Nephron progenitor cell (in vitro differentiated cells): ENCODE results near the gene CTNNA3.

Experiments used
- DNase-seq: peaks from one replicate; pipeline ENCODE4 v3.0.0; 2021
- H3K27ac Mint-ChIP-seq: 2 replicates; pipeline ENCODE4 v1.8.0; 2021; ENCODE audit warnings: mild to moderate bottlenecking, moderate library complexity, mixed read lengths
- H3K27me3 Mint-ChIP-seq: 2 replicates; pipeline ENCODE4 v1.8.0; 2021; ENCODE audit warnings: mild to moderate bottlenecking, low read depth, mixed read lengths; ENCODE audit not compliant: poor library complexity
- H3K36me3 Mint-ChIP-seq: 2 replicates; pipeline ENCODE4 v1.8.0; 2021; ENCODE audit warnings: low read depth, mixed read lengths
- H3K4me1 Mint-ChIP-seq: 2 replicates; pipeline ENCODE4 v1.8.0; 2021; ENCODE audit warnings: mixed read lengths
- H3K4me3 Mint-ChIP-seq: 2 replicates; pipeline ENCODE4 v1.8.0; 2021; ENCODE audit warnings: mild to moderate bottlenecking, moderate library complexity, mixed read lengths
- H3K9me3 Mint-ChIP-seq: 2 replicates; pipeline ENCODE4 v1.8.0; 2021; ENCODE audit warnings: mild to moderate bottlenecking, moderate library complexity, mixed read lengths
- TF ChIP-seq, protein P1 (sequence below): fragments of 200-600 bp; sonication (generic); IDR thresholded peaks from 2 replicates; pipeline ENCODE4 v1.5.0; 2021; ENCODE audit warnings: antibody characterized with exemption

CTNNA3 gene

GRCh38 chr10:66762218-66762729, 933.7 kb downstream of the CTNNA3 start:
- no peak overlapping the region for H3K4me3 Mint-ChIP-seq
- H3K36me3 Mint-ChIP-seq: no peaks in the 10 kb centered on the region
- DNase-seq: no peak
- H3K9me3 Mint-ChIP-seq: no peaks in the 10 kb centered on the region
- no peak overlapping the region for H3K27ac Mint-ChIP-seq
- H3K27me3 Mint-ChIP-seq: no peaks in the 10 kb centered on the region
- H3K4me1 Mint-ChIP-seq: no peaks in the 10 kb centered on the region
- TF ChIP-seq, protein P1, sequence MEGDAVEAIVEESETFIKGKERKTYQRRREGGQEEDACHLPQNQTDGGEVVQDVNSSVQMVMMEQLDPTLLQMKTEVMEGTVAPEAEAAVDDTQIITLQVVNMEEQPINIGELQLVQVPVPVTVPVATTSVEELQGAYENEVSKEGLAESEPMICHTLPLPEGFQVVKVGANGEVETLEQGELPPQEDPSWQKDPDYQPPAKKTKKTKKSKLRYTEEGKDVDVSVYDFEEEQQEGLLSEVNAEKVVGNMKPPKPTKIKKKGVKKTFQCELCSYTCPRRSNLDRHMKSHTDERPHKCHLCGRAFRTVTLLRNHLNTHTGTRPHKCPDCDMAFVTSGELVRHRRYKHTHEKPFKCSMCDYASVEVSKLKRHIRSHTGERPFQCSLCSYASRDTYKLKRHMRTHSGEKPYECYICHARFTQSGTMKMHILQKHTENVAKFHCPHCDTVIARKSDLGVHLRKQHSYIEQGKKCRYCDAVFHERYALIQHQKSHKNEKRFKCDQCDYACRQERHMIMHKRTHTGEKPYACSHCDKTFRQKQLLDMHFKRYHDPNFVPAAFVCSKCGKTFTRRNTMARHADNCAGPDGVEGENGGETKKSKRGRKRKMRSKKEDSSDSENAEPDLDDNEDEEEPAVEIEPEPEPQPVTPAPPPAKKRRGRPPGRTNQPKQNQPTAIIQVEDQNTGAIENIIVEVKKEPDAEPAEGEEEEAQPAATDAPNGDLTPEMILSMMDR: no peak

GRCh38 chr10:66760941-66761340, 935.1 kb downstream of the CTNNA3 start:
- TF ChIP-seq, protein P1: no peak
- Mint-ChIP-seq H3K36me3 (no peaks in the 10 kb centered on the region), H3K27me3 (no peaks in the 10 kb centered on the region), H3K4me3 (no peak overlapping the region), H3K9me3 (no peaks in the 10 kb centered on the region), H3K27ac (no peak overlapping the region), H3K4me1 (no peaks in the 10 kb centered on the region)
- DNase-seq: no peak

DNA sequence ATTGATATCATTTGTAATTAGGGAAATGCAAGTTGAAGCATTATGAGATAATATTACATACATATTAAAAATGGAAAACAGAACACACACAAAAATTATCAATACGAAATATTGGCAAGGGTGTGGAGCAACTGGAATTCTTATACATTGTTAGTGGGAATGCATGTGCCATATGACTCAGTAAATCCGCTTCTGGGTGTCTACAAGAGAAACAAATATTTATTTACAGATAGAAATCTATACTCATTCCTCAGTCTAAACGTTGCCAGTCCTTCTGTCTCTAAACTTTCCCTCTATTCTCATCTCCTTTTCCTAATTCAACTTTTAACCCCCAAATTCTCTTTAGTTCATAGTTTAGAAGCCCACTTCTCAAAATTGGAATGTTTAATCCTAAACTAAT, 940.5 kb downstream of the CTNNA3 start:
- DNase-seq: no peak
- Mint-ChIP-seq H3K9me3 (no peaks in the 10 kb centered on the region), H3K27ac (no peak overlapping the region), H3K4me1 (no peaks in the 10 kb centered on the region), H3K4me3 (no peak overlapping the region), H3K27me3 (no peaks in the 10 kb centered on the region), H3K36me3 (no peaks in the 10 kb centered on the region)
- TF ChIP-seq, protein P1: no peak

DNA sequence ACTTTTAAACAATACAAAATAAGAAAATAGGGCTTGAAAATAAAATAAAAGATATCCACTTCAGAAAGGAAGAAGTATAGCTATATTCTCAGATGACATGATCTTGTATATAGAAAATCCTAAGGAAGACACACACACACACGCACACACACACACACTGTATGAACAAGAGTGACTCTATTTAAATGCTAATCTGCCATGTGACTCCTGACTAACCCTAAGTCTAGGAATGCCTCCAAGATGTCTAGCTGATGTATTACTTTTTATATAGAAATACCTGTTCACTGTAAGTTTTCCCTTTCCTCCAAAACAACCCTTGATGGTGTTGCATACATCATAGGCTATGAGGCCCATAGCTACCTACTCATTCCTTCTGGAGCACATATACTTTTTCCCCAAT, 943.3 kb downstream of the CTNNA3 start:
- no peaks in the 10 kb centered on the region for H3K4me1 Mint-ChIP-seq
- no peaks in the 10 kb centered on the region for H3K9me3 Mint-ChIP-seq
- H3K27me3 Mint-ChIP-seq: peaks cover 3% of the 10 kb centered on the region
- H3K4me3 Mint-ChIP-seq: no peak overlapping the region
- H3K36me3 Mint-ChIP-seq: no peaks in the 10 kb centered on the region
- no peak for DNase-seq
- no peak overlapping the region for H3K27ac Mint-ChIP-seq
- TF ChIP-seq, protein P1: no peak

DNA sequence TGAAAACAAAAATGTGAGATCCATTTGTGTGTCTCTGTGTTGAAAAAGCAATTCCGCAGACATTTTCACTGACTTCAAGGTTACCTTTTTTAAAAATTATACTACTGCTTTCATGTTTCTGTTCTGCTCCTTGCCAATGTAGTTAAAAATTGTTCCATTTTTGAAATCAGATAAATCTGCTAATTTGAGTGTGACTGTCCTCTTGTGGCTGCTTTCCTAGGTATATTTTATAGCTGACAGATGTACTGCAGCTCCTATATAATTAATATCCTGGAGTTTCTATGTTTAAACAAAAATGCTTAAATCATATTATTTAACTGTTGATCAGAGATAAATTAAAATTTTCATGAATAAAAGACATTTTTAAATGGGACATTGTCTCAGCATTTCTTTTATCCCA, 947.8 kb downstream of the CTNNA3 start:
- no peak for DNase-seq
- TF ChIP-seq, protein P1: no peak
- Mint-ChIP-seq H3K9me3 (no peaks in the 10 kb centered on the region), H3K27ac (no peak overlapping the region), H3K27me3 (peaks cover 6% of the 10 kb centered on the region), H3K4me3 (no peak overlapping the region), H3K36me3 (no peaks in the 10 kb centered on the region), H3K4me1 (no peaks in the 10 kb centered on the region)

GRCh38 chr10:66747451-66747850, 948.5 kb downstream of the CTNNA3 start:
- H3K4me3 Mint-ChIP-seq: no peak overlapping the region
- TF ChIP-seq, protein P1: no peak
- H3K36me3 Mint-ChIP-seq: no peaks in the 10 kb centered on the region
- H3K27me3 Mint-ChIP-seq: peaks cover 6% of the 10 kb centered on the region
- peaks cover 6% of the 10 kb centered on the region for H3K9me3 Mint-ChIP-seq
- peak overlapping the region; percentile 21 for H3K27ac Mint-ChIP-seq
- H3K4me1 Mint-ChIP-seq: no peaks in the 10 kb centered on the region
- no peak for DNase-seq
